H9 (cell line): Measurements from ENCODE around the gene KLF16. TPM values are rescaled to one million over a fixed set of nuclear protein-coding genes. Genes with fewer than 3 reads are reported as not detected.
A peak's percentile ranks its signal among the peaks of the same experiment; 100 is the strongest.

Experiments
- DNase-seq: peaks from one replicate; pipeline ENCODE4 v3.0.0-alpha.2; 2017
- H2AFZ ChIP-seq: one replicate; pipeline ENCODE4 v1.6.1; 2013; ENCODE audit warnings: mild to moderate bottlenecking, low read length, control low read depth, moderate library complexity
- H2AK5ac ChIP-seq: 2 replicates; pipeline ENCODE4 v1.6.1; 2013; ENCODE audit warnings: low read length, control low read depth, mixed read lengths; ENCODE audit not compliant: insufficient read length
- H2BK120ac ChIP-seq: one replicate; pipeline ENCODE4 v1.6.1; 2013; ENCODE audit warnings: low read depth, mild to moderate bottlenecking, low read length, control low read depth, inconsistent platforms; ENCODE audit not compliant: poor library complexity, severe bottlenecking
- H2BK12ac ChIP-seq: 2 replicates; pipeline ENCODE4 v1.6.1; 2013; ENCODE audit warnings: low read length, control low read depth, mixed read lengths, low read depth; ENCODE audit not compliant: insufficient read length
- H2BK15ac ChIP-seq: 2 replicates; pipeline ENCODE4 v1.6.1; 2013; ENCODE audit warnings: low read depth, low read length, control low read depth
- H2BK20ac ChIP-seq: one replicate; pipeline ENCODE4 v1.6.1; 2013; ENCODE audit warnings: low read depth, mild to moderate bottlenecking, low read length, control low read depth, inconsistent platforms; ENCODE audit not compliant: poor library complexity, severe bottlenecking
- H2BK5ac ChIP-seq: 2 replicates; pipeline ENCODE4 v1.6.1; 2013; ENCODE audit warnings: low read length, control low read depth, mixed read lengths; ENCODE audit not compliant: insufficient read length
- H3K14ac ChIP-seq: 2 replicates; pipeline ENCODE4 v1.6.1; 2013; ENCODE audit warnings: low read length, control low read depth; ENCODE audit not compliant: insufficient read depth
- H3K18ac ChIP-seq: 2 replicates; pipeline ENCODE4 v1.6.1; 2013; ENCODE audit warnings: low read depth, mild to moderate bottlenecking, mixed read lengths, low read length, control low read depth; ENCODE audit not compliant: insufficient read length
- H3K23ac ChIP-seq: 2 replicates; pipeline ENCODE4 v1.6.1; 2013; ENCODE audit warnings: low read length, control low read depth, mixed read lengths, low read depth; ENCODE audit not compliant: insufficient read length
- H3K23me2 ChIP-seq: 2 replicates; pipeline ENCODE4 v1.6.1; 2013; ENCODE audit warnings: low read depth, mild to moderate bottlenecking, mixed read lengths, low read length, control low read depth; ENCODE audit not compliant: insufficient read length, poor library complexity, severe bottlenecking
- H3K27ac ChIP-seq: 2 replicates; pipeline ENCODE4 v1.5.1; 2013; ENCODE audit warnings: low read length, control low read depth, mixed read lengths, low read depth; ENCODE audit not compliant: insufficient read length
- H3K27me3 ChIP-seq: 2 replicates; pipeline ENCODE4 v1.6.1; 2013; ENCODE audit warnings: low read length, control low read depth, inconsistent platforms; ENCODE audit not compliant: insufficient read depth
- H3K4ac ChIP-seq: 2 replicates; pipeline ENCODE4 v1.6.1; 2013; ENCODE audit warnings: low read depth, mild to moderate bottlenecking, control low read depth, inconsistent platforms, low read length, moderate library complexity
- H3K4me1 ChIP-seq: 2 replicates; pipeline ENCODE4 v1.6.1; 2013; ENCODE audit warnings: low read length, control low read depth, inconsistent platforms; ENCODE audit not compliant: insufficient read depth
- H3K4me2 ChIP-seq: 2 replicates; pipeline ENCODE4 v1.6.1; 2013; ENCODE audit warnings: low read length, control low read depth, mixed read lengths; ENCODE audit not compliant: insufficient read length, insufficient read depth
- H3K56ac ChIP-seq: 2 replicates; pipeline ENCODE4 v1.6.1; 2013; ENCODE audit warnings: low read depth, mild to moderate bottlenecking, mixed read lengths, low read length, control low read depth; ENCODE audit not compliant: insufficient read length
- H3K79me1 ChIP-seq: 2 replicates; pipeline ENCODE4 v1.6.1; 2013; ENCODE audit warnings: low read depth, mild to moderate bottlenecking, moderate library complexity, low read length, control low read depth, inconsistent platforms; ENCODE audit not compliant: insufficient read depth, poor library complexity, severe bottlenecking
- H3K79me2 ChIP-seq: 2 replicates; pipeline ENCODE4 v1.6.1; 2013; ENCODE audit warnings: low read length, control low read depth, inconsistent platforms; ENCODE audit not compliant: insufficient read depth
- H3K9ac ChIP-seq: 2 replicates; pipeline ENCODE4 v1.6.1; 2013; ENCODE audit warnings: low read length, control low read depth, mixed read lengths; ENCODE audit not compliant: insufficient read length; ENCODE audit errors: extremely low read depth
- H3K9me3 ChIP-seq: one replicate; pipeline ENCODE4 v1.6.1; 2013; ENCODE audit warnings: low read depth, low read length, inconsistent platforms; ENCODE audit not compliant: control insufficient read depth
- H3T11ph ChIP-seq: one replicate; pipeline ENCODE4 v1.6.1; 2013; ENCODE audit warnings: mild to moderate bottlenecking, low read length, control low read depth, inconsistent platforms
- H4K20me1 ChIP-seq: one replicate; pipeline ENCODE4 v1.6.1; 2013; ENCODE audit not compliant: control insufficient read depth, insufficient read length, insufficient read depth
- H4K5ac ChIP-seq: 2 replicates; pipeline ENCODE4 v1.6.1; 2013; ENCODE audit warnings: low read depth, mild to moderate bottlenecking, mixed read lengths, low read length, control low read depth; ENCODE audit not compliant: insufficient read length
- H4K8ac ChIP-seq: replicated peaks from 2 replicates; pipeline ENCODE4 v1.6.1; 2013; ENCODE audit warnings: low read length, control low read depth, mixed read lengths, low read depth; ENCODE audit not compliant: insufficient read length
- H4K91ac ChIP-seq: 2 replicates; pipeline ENCODE4 v1.6.1; 2013; ENCODE audit warnings: low read depth, mild to moderate bottlenecking, moderate library complexity, mixed read lengths, low read length, control low read depth; ENCODE audit not compliant: insufficient read length
- H3K27ac Mint-ChIP-seq, 3 experiments: 2 replicates in 2 of 3; 3 replicates in 1 of 3; pipeline ENCODE4 v1.8.0; 2020 to 2021; ENCODE audit warnings: mixed read lengths in 3 of 3, mild to moderate bottlenecking in 1 of 3, moderate library complexity in 1 of 3
- H3K27me3 Mint-ChIP-seq: 2 replicates; pipeline ENCODE4 v1.8.0; 2021; ENCODE audit warnings: low read depth, mild to moderate bottlenecking, moderate library complexity, mixed read lengths
- H3K36me3 Mint-ChIP-seq, 3 experiments: 2 replicates in 2 of 3; 3 replicates in 1 of 3; pipeline ENCODE4 v1.8.0; 2020 to 2021; ENCODE audit warnings: low read depth in 3 of 3, mixed read lengths in 3 of 3; ENCODE audit not compliant: insufficient read depth in 1 of 3
- H3K4me1 Mint-ChIP-seq, 2 experiments: 2 replicates each; pipeline ENCODE4 v1.8.0; 2020; ENCODE audit warnings: mixed read lengths in 2 of 2
- H3K4me3 Mint-ChIP-seq, 2 experiments: 2 replicates in 1 of 2; 3 replicates in 1 of 2; pipeline ENCODE4 v1.8.0; 2020 to 2021; ENCODE audit warnings: mild to moderate bottlenecking in 2 of 2, mixed read lengths in 2 of 2, moderate library complexity in 1 of 2
- H3K9me3 Mint-ChIP-seq, 2 experiments: 2 replicates in 1 of 2; 3 replicates in 1 of 2; pipeline ENCODE4 v1.8.0; 2020; ENCODE audit warnings: mild to moderate bottlenecking in 2 of 2, mixed read lengths in 2 of 2, moderate library complexity in 1 of 2
- CTCF ChIP-seq: fragments of 200-600 bp; sonication (generic); conservative IDR thresholded peaks from 3 replicates; pipeline ENCODE4 v1.8.0; 2021; ENCODE audit warnings: antibody characterized with exemption, mild to moderate bottlenecking
- WGBS: extraction: QIAGEN DNeasy Blood & Tissue Kit; methylation state at CpG from one replicate; pipeline ENCODE4 v1.1.7; 2013; ENCODE audit warnings: missing lambda C conversion rate, low lambda C conversion rate, mixed read lengths; ENCODE audit not compliant: insufficient read length; ENCODE audit errors: extremely low coverage; 5-methylcytosine and 5-hydroxymethylcytosine counted together
- total RNA-seq: library from RNA; stranded (reverse); gene quantifications from 2 replicates; pipeline ENCODE4 v1.2.1, GENCODE V29; 2021

The KLF16 gene
- total RNA-seq, 1 experiment from 2014 or later: 66.8 TPM

- peaks cover 7% of the 10 kb centered on the region for H3K23me2 ChIP-seq
- no peak overlapping the region for H3K14ac ChIP-seq
- no peak overlapping the region for H2BK5ac ChIP-seq
- no CpG with 5 or more reads among the region's 29 CpGs for WGBS
- peaks cover 11 to 28% of the 10 kb centered on the region in 2 experiments for H3K4me1 Mint-ChIP-seq
- no peak overlapping the region for H2BK20ac ChIP-seq
- no peaks in the 10 kb centered on the region for H3K9me3 Mint-ChIP-seq
- 0 out of 7 replicates have a peak overlapping the region, but pooled peaks of 1 of the 3 experiments have one; percentile 57 for H3K27ac Mint-ChIP-seq
- H3K9ac ChIP-seq: no peak overlapping the region
- H3T11ph ChIP-seq: no peak overlapping the region
- no peaks in the 10 kb centered on the region for H3K27me3 ChIP-seq
- no peak overlapping the region for H3K27ac ChIP-seq
- H2BK12ac ChIP-seq: no peak overlapping the region
- no peak overlapping the region for H2AK5ac ChIP-seq
- H4K5ac ChIP-seq: no peak overlapping the region
- H3K4me2 ChIP-seq: peak overlapping the region; percentile 97
- H3K4ac ChIP-seq: no peak overlapping the region
- TF ChIP-seq CTCF: no peak
- DNase-seq: no peak
- H4K20me1 ChIP-seq: peaks cover 5% of the 10 kb centered on the region
- H2BK120ac ChIP-seq: no peak overlapping the region
- H3K56ac ChIP-seq: no peak overlapping the region
- H3K4me1 ChIP-seq: no peaks in the 10 kb centered on the region
- H3K79me2 ChIP-seq: peaks cover 28% of the 10 kb centered on the region; the same call in 1 of the 2 replicates
- no peak overlapping the region for H3K18ac ChIP-seq
- H3K36me3 Mint-ChIP-seq: peaks cover 0 to 6% (median 6%) of the 10 kb centered on the region in 3 experiments; a peak in 5 of 7 replicates
- no peaks in the 10 kb centered on the region for H3K9me3 ChIP-seq
- peak overlapping the region; percentile 87 to 97 for H3K4me3 Mint-ChIP-seq
- no peak overlapping the region for H4K8ac ChIP-seq
- no peaks in the 10 kb centered on the region for H3K27me3 Mint-ChIP-seq
- H2BK15ac ChIP-seq: no peak overlapping the region
- no peak overlapping the region for H2AFZ ChIP-seq
- H3K23ac ChIP-seq: no peak overlapping the region
- H4K91ac ChIP-seq: no peak overlapping the region
- peaks cover 8% of the 10 kb centered on the region for H3K79me1 ChIP-seq
Observed at GRCh38 chr19:1846517-1847204, 16.7 kb downstream of the KLF16 start.
